Measurements from ENCODE around the gene ZNF107.

The ZNF107 gene

DNA sequence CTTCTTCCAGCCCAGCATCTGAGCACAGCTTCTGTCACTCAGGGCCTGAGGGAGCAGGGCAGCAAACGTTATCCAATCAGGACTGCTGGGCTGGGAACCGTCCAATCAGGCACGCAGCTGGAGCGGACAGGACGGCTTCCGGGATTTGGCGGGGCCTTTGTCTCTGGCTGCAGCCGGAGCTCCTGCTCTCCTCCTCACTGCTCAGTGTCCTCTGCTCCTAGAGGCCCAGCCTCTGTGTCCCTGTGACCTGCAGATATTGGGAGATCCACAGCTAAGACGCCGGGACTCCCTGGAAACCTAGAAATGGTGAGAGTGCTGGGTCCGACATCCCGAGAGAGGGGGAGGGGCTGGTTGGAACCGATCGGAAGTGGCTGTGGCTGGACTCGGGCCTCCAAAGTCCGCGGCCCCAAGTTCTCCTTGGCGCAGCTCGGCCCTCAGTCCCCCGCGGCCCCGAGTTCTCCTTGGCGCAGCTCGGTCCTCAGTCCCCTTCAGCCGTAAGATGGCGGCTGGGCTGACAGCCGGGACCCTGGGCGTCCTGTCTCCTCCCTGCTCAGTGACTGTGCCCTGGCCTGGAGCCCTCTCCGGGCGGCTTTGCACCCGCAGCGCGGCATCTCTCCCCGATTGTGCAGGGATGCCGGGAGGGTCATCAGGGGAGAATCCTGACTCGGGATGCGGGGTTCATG, at the start of gene ZNF107:
Gene ZNF107, plus strand, starts transcription at position 154 of the 683 bp plus-strand sequence. Its CDS starts 150 bp downstream, at position 304.
- Histone ChIP-seq H3K9me3 (no peaks in the 10 kb centered on the region), H3K27me3 (no peaks in the 10 kb centered on the region), H3K4me3 (peak within 1 kb of the TSS; percentile 77 to 79), H3K4me1 (peaks cover 0 to 21% (median 11%) of the 10 kb centered on the region in 4 donors), H3K27ac (peak within 1 kb of the TSS; percentile 69 to 76), H3K36me3 (peaks cover 0 to 12% (median 0%) of the 10 kb centered on the region in 3 donors)
- DNase-seq: peak; percentile 94 to 96
- intact Hi-C loops (cut with DNase I; ENCODE audit: low total_unique reads): no loop called here
- TF ChIP-seq, protein P1, sequence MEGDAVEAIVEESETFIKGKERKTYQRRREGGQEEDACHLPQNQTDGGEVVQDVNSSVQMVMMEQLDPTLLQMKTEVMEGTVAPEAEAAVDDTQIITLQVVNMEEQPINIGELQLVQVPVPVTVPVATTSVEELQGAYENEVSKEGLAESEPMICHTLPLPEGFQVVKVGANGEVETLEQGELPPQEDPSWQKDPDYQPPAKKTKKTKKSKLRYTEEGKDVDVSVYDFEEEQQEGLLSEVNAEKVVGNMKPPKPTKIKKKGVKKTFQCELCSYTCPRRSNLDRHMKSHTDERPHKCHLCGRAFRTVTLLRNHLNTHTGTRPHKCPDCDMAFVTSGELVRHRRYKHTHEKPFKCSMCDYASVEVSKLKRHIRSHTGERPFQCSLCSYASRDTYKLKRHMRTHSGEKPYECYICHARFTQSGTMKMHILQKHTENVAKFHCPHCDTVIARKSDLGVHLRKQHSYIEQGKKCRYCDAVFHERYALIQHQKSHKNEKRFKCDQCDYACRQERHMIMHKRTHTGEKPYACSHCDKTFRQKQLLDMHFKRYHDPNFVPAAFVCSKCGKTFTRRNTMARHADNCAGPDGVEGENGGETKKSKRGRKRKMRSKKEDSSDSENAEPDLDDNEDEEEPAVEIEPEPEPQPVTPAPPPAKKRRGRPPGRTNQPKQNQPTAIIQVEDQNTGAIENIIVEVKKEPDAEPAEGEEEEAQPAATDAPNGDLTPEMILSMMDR (IDR thresholded peaks at IDR 0.05): no peak

DNA sequence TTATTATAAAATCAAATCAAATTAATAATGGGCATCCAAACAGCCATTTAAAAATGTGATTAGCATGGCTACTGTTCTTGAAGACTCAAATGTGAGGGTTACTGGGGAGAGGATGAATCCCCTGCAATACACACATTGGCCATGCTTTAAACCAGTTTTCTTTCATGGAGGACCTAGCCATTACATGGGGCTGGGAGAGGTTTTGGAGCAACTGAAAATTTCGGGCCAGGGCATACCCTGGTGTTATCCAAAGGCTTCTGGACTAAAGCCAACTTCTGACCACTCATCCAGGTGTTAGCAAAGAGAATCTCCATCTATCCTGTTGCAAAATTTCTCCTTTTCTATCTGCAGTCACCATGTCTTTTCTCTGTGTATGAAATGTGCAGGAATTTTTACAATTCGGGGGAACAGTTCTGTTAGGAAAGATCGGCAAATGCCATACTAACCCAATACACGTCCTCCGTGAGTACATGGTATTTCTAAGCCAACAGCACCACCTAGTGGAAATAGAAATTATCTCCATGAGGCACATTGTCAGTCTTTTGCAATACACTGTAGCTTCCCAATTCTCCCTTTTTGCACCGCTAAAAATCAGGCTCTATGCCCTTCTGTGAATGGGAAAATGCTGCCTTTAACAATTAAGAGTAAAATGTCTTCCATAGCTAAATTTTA, 47.0 kb upstream of the ZNF107 start:
- Histone ChIP-seq H3K36me3 (no peaks in the 10 kb centered on the region), H3K27ac (no peak overlapping the region), H3K9me3 (peaks cover 0 to 13% (median 0%) of the 10 kb centered on the region in 3 donors), H3K27me3 (no peaks in the 10 kb centered on the region), H3K4me1 (no peaks in the 10 kb centered on the region), H3K4me3 (no peak overlapping the region)
- TF ChIP-seq, protein P1 (IDR thresholded peaks at IDR 0.05): peak; percentile 67 to 86
- DNase-seq: no peak
- intact Hi-C loops (cut with DNase I; ENCODE audit: low total_unique reads): loop anchor here (2.0 kb wide), 1 partner anchor 438 kb away; no protein-coding TSS in a partner anchor

DNA sequence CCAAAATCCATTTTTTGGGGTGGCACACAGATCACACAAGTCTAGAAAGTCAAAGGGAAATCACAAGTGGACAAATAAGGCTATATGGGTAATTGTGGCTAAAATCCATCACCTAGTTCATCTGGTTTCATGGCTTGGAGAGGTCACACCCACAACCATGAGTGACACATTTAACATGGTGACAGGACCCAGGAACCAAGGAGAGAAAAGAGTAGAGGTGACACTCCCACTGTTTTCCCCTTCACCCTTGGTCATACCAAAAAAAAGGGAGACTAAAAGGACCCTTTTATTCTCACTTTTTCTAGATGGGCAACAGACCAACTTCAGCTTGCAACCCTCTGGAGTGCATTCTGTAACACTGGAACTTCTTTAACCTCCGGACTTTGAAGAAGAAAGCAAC, 46.2 kb upstream of the ZNF107 start:
- H3K4me1 ChIP-seq: no peaks in the 10 kb centered on the region
- no peaks in the 10 kb centered on the region for H3K27me3 ChIP-seq
- no peak for DNase-seq
- intact Hi-C loops (cut with DNase I; ENCODE audit: low total_unique reads): loop anchor here (2.0 kb wide), 1 partner anchor 439 kb away; no protein-coding TSS in a partner anchor
- H3K27ac ChIP-seq: no peak overlapping the region
- H3K9me3 ChIP-seq: peaks cover 0 to 13% (median 0%) of the 10 kb centered on the region in 3 donors
- TF ChIP-seq, protein P1 (IDR thresholded peaks at IDR 0.05): no peak
- H3K4me3 ChIP-seq: no peak overlapping the region
- no peaks in the 10 kb centered on the region for H3K36me3 ChIP-seq

DNA sequence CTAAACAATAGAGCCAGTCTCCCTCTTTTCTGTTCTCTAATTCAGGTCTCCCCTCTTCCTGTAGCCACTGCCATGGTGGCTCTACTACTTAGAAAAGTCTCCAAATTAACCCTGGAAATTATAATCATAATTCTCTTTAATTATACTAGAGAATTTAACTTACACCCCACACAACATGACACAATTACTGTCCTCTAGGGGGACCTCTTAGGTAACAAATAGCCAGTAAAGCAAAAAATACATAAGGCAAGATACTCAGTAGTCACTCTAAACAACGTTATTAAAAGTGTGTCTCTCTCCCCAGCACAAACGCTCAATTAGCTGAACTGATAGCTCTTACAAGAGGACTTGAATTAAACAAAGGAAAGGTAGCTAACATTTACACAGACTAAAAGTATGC, 44.3 kb upstream of the ZNF107 start:
- Histone ChIP-seq H3K27me3 (no peaks in the 10 kb centered on the region), H3K9me3 (peaks cover 0 to 13% (median 0%) of the 10 kb centered on the region in 3 donors), H3K27ac (no peak overlapping the region), H3K36me3 (no peaks in the 10 kb centered on the region), H3K4me1 (no peaks in the 10 kb centered on the region), H3K4me3 (no peak overlapping the region)
- DNase-seq: no peak
- intact Hi-C loops (cut with DNase I; ENCODE audit: low total_unique reads): no loop called here
- TF ChIP-seq, protein P1 (IDR thresholded peaks at IDR 0.05): no peak

DNA sequence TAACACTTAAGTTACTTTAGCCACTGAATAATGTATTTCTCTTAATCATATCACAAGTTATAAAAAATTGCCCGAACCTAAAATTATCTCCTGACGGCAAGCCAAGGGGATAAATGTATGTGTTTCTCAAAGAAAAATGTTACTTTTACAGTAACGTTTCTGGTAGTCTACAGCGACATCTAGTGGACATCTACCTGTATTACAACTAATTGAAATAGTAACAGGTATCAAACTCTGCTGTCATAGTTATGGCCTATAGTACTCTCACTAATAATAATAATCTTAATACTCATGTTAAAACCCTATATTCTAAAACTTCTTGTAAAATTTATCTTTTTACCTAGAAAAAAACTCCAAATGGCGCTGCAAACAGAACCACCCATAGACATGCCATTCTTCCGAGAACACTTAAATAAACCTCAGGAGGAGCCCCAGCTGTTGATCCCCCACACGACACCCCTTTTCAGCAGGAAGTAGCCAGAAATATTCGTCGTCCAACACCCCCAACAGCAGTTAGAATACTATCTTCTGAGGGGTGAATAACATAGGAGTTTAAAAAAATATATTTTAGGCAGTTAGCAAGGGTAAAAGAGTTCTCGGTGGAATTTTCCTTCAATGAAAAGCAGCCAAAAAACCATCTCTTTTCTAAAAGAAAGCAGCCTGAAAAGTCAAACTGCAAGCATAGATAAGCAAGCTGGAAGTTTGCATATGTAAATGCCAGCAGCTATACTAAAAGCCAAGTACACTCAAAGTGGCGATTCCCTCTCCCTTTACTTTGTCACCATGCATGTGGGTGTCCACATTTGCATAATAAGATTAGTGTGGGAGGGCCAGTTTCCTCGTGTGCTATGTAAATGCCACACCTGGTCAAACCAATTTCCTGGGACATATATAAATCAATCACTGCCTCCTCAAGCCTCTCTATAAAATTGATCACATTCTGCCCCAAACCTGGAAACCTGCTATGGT, 40.5 kb upstream of the ZNF107 start:
- no peak overlapping the region for H3K27ac ChIP-seq
- H3K27me3 ChIP-seq: no peaks in the 10 kb centered on the region
- no peaks in the 10 kb centered on the region for H3K4me1 ChIP-seq
- no peak overlapping the region for H3K4me3 ChIP-seq
- no peaks in the 10 kb centered on the region for H3K36me3 ChIP-seq
- TF ChIP-seq, protein P1 (IDR thresholded peaks at IDR 0.05): peak; percentile 64 to 79
- H3K9me3 ChIP-seq: no peaks in the 10 kb centered on the region
- intact Hi-C loops (cut with DNase I; ENCODE audit: low total_unique reads): no loop called here
- no peak for DNase-seq
